HUDEP-2 (cell line): ENCODE data around the gene C14orf119.

ENCODE experiments used
- DNase-seq, 76 experiments: peaks; one replicate each; lab custom pipeline; 2025; ENCODE audit not compliant: unreplicated experiment in 76 of 76; lab: John Stamatoyannopoulos, UW

C14orf119 gene

DNA sequence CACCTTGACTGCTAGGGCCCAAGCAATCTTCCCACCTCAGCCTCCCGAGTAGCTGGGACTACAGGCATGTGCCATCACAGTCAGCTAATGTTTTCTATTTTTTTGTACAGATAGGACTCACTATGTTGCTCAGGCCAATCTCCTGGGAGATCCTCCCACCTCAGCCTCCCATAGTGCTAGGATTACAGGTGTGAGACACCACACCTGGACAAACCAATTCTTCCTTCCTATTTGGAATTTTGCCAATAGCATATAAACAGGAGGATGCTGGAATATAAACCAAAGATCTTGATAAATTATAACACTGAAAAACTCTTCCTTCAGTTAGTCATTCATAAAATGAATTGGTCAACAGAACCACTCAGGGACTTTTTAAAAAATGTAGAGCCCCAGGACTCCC is 8.7 kb upstream of the C14orf119 start:
- DNase-seq, result no peak

DNA sequence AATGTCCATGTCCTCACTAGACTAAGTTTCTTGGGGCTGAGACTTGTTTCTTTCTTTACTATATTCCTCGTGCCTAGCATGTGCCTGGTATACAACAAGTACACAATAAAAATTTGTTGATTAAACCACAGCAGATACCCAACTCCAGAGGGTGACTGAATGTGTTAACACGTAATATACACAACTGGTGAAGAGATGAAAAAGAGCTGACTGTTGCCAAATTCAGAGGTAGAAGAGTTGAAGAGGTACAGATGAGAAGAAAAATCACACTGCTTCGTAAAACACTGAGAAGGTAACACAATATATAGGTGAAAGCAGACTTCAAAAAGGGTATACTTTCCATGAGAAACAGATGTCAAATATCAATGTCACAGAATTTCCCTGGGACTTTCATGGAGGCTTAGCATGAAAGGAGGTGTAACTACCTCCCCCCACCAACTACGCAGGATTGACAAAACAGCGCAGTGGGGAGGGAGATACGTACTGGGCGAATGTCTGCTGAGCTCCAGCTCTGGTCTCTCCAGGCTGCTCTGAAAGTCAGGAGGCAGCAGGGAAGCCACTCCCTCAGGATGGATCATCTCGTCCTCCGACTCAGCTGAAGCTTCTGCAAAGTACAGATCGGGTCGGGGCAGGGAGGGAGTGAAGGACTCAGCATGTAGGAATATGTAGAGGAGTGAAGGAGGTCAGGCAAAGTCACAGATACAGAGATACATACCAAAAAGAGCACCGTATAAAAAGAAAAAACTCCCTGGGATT is 5.6 kb upstream of the C14orf119 start:
- no peak for DNase-seq

- DNase-seq, result no peak
Measured at GRCh38 chr14:23090254-23090636, 5.1 kb upstream of the C14orf119 start.

DNA sequence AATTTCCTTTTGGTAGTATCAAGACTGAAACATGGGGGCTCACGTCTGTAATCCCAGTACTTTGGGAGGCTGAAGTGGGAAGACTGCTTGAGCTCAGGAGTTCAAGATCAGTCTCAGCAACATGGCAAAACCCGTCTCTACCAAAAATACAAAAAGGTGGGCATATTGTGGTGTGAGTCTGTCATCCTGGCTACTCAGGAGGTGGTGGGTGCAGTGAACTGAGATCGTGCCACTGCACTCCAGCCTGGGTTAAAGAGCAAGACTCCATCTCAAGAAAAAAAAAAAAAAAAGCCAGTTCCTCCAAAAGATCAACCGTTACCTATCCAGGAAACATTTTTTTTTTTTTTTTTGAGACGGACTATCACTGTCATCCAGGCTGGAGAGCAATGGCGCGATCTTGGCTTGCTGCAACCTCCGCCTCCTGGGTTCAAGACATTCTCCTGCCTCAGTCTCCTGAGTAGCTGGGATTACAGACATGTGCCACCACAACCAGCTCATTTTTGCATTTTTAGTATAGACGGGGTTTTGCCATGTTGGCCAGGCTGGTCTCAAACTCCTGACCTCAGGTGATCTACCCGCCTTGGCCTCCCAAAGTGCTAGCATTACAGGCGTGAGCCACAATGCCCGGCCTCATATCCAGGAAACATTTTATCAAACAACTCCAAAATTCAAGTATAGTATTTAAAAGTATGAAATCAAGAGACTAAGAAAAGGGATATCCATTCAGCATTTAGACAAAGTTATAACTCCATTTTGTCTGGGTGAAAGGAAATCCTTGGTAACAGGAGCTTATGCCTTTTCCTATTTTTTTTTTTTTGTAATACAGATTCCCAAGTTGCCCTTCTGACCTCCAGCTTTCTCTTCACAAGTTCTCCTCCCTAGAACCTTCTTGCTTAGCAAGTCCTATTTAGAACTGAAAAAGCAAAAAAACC is 3.7 kb upstream of the C14orf119 start:
- DNase-seq, result no peak

DNA sequence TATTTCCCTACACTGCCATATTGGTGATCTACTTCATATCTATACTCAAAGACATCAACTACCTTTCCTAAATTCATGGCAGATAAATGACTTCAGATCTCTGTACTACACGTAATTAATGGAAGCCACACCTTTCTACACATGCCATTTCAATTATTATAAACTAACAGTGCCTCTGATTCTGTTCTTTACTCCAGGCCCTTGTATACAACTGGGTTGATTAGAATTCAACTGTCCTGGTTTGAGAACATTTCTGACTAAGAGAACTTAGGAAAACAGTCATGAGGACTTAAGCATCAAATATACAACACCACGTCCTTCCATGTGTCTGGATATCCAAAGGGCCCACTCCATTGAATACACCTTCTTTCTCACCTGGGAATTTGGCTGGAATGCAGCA is 2.2 kb upstream of the C14orf119 start:
- DNase-seq, result no peak

DNA sequence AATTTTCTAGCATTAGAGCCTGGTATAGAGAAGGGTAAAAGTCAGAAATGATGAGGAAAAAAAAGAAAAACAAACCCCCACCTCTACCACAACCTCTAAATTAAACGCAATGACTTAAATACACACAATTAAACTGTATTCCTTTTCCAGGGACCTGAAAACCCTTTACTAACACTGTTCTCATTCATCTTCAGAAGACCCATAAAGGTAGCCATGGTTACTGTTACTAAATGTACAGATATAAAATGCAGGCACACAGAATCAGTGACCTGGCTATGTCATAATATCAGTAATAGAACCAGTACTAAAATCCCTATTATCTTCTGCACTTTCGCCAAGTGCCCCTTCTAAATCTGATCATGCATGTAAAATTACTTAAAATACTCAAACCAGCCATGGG is 1.8 kb upstream of the C14orf119 start:
- no peak for DNase-seq

- DNase-seq, result no peak
Measured at GRCh38 chr14:23093991-23094665, 1.2 kb upstream of the C14orf119 start.

DNA sequence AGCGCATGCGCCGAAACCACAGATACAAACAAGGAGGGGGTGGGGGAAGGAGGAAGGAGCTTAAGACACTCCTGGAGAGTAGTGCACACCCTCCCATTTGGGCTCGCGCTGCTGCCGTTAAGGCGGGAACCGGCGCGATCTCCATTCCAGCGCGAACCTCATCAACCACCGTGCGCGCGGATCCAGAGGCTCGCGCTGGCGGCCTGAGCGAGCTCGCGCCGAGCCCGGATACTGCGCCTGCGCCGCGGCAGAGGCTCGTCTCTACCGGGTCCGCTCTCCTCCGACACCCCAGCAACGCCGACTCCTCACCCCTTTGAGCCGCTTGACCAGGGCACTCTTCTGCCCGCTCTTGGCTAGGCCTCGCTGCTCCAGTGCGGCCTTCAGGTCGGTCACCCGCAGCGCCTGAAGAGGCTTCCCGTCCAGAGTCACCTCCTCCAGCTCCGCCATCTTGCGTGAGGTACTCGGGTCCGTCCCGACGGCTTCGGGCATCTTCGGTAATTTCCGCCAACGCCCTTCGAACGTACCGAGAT is 574 bp upstream of the C14orf119 start, which contains the start of gene ACIN1:
Gene ACIN1 (minus strand): TSS at position 471 of the 530 bp plus-strand sequence. CDS start 24 bp downstream, at position 447.
- no peak for DNase-seq

DNA sequence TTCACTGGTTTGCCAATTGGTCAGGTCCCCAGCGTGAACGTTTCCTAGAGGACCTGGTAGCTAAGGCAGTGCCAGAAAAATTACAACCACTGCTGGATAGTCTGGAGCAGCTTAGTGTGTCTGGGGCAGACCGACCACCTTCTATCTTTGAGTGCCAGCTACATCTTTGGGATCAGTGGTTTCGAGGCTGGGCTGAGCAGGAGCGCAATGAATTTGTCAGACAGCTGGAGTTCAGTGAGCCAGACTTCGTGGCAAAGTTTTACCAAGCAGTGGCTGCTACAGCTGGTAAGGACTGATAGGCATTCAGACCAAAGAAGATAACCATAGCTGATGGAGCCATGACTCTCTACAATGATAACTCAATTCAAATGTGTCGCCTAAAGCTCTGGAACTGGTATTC is 2.5 kb downstream of the C14orf119 start:
- no peak for DNase-seq

DNA sequence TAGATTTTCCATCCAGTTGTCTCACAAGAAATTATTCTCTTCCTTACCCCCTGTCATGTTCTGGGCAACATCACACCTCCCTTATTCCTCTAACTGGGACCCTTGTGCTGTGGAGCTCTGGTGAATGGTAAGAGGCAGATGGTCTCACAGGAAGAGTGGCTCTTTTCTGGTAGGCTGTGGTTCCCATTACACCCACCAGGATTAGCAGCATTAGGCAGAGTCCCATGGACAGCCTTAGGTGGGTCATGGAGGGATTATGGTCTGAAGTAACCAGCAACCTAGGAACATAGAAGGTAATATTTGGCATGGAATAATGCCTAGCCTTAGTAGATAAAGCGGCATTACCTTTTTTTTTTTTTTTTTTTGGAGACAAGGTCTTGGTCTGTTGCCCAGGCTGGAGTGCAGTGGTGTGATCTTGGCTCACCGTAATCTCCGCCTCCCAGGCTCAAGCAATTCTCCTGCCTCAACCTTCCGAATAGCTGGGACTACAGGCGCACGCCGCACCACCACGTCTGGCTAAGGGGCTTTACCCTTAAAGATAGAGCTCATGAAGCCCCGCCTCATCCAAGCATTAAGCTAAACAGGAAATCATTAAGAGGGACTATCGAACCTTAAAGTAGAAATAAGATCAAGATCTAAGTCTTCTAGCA is 4.0 kb downstream of the C14orf119 start:
- DNase-seq, result peak in 28 of 76 experiments; percentile 5 to 75 (median 40)

DNA sequence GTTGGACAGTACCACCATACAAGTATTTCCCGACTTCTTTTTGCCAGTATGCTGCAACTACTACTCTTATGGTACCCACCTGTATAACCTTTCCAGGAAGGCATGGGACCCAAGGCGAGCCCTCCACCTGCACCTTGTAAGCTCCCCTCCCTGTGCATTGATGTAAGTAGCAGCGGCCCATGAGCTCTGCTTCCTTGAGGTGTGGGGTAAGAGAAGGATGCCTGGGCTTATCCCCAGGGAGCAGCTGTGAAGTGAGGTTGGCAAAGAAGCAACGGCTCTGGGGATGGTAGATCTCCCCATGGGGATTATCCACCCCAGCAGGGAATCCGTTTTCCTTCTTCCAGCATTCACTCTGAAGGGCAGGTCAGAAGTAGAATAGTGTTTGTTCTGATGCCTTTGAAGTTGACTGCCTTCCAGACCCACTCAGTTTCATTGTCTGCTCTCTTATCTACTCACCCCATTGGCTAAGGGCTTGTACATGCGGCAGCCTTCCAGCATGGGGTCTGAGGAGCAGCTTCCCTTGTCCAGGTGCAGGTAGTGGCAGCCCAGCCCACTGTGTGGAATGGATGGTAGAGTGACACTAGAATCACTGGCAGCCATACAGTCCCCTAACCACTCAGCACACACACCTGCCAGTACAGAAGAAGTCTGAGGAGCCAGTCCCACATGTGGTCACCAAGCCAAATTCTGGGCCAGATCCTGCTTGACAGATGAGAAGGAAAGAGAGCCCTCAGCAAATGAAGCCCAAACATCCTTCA is 6.1 kb downstream of the C14orf119 start:
- no peak for DNase-seq

- no peak for DNase-seq
Measured at GRCh38 chr14:23101986-23102625, 6.8 kb downstream of the C14orf119 start.

- DNase-seq, result no peak
Measured at GRCh38 chr14:23102801-23103200, 7.5 kb downstream of the C14orf119 start.

- DNase-seq, result no peak
Measured at GRCh38 chr14:23103581-23103980, 8.3 kb downstream of the C14orf119 start.

GRCh38 chr14:23104070-23104590 is 8.8 kb downstream of the C14orf119 start:
- no peak for DNase-seq

- no peak for DNase-seq
Measured at GRCh38 chr14:23104591-23105347, 9.5 kb downstream of the C14orf119 start, which contains the start of gene CIROP. Gene CIROP, minus strand, starts transcription at chr14:23104989. Its CDS starts 69 bp downstream, at chr14:23104920.

- DNase-seq, result no peak
Measured at GRCh38 chr14:23105348-23105824, 10.1 kb downstream of the C14orf119 start.

DNA sequence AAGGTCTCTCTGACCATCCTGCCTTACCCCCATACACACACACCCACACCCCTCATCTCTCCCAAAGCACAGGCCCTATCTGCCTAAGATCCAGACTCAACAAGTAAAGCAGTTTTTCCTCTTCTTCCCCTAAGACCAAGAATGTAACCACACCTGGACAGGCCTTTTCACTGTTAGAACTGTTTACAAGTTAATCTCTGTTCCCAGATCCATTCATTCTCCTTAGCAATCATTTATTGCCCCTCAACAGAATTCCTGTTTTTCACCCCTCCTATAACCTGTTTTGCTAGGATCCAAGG is 11.4 kb downstream of the C14orf119 start:
- DNase-seq, result no peak
